HG02623 (cell line): ENCODE measurements around the gene MCC.
"Not testable (repeated sequence)": the region's sequence is repeated elsewhere in the genome, so short reads cannot be mapped to it uniquely, and the experiment has no call there.

Source experiments
- ATAC-seq: cut with Tn5 transposase; IDR thresholded peaks from one replicate; pipeline ENCODE4 v1.9.1; 2021; ENCODE audit warnings: moderate library complexity; ENCODE audit not compliant: unreplicated experiment

Gene MCC

DNA sequence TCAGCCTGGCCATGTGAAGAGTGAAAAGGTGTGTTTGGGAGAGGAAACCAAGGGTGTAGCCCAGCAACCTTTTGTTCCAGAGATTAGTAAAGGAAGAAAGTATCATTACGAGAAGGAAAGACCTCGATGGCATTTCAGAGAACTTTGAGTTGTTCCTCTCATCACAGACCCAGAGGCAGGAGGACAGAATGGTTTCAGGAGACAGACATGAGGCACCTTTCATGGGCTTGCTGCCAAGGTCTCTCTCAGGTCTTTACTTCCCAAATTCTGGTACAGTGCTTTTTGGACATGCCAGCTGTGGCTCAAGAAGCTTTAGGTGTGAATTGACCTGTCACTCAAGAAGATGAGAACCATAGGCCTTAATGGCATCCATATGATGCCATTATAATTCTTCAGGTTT, 2.8 kb upstream of the MCC start:
- no peak for ATAC-seq

DNA sequence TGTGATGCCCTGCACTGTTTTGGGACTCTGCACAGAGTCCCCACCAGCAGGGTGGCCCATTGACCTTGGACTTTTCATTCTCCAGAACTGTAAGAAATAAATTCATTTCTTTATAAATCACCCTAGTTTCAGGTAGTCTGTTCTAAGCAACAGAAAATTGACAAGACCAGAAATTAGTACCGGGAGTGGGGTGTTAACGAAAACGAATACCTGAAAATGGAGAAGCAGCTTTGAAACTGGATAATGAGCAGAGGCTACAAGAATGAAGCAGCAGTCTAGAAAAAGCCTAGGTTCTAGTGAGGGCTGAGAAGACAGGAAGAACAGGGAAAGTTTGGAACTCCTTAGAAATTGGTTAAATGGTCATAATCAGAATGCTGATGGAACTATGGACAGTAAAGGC, 2.1 kb upstream of the MCC start:
- no peak for ATAC-seq

DNA sequence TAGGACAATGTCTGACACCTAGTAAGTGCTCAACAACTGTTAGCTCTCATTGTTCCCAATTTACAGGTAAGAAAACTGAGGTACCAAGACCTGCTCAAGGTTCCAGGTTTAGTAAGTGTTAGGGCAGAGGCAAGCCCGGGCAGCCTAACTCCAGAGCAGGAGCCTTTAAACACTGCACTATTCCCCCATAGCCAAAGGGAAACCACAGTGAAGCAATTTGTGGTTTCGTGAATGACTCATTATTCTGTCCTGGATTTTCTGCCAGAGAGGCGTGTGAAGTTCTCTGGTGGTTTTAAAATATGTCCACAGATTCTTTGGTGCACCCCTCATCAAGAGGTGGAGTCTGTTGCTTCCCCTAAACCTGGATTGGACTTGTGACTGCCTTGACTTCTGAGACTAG, 1.0 kb upstream of the MCC start:
- peak; percentile 71 for ATAC-seq

DNA sequence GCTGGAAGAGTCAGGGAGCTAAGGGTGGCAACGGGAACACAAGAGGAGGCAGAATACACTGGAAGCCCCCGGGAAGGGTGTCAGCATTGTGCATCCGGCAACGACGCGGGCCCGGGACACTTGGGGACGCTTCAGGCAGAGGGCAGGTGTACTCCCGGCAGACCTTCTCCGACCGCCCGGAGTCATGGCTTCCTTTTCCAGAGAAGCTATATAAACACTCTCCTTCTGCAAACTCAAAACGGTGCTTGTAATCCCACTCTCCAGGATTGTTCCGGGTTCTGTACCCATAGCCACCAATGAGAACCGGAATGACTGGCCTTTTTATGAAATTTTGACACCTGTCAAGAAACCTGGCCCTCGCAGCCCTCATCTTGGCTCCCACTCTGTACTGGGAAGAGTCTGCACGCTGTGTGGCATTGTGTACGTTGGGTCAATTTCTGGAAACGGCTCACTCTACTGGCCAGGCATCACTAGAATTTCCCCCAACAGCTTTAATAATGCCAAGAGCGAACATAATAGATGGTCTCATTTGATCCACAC, 462 bp upstream of the MCC start:
- ATAC-seq = no peak

DNA sequence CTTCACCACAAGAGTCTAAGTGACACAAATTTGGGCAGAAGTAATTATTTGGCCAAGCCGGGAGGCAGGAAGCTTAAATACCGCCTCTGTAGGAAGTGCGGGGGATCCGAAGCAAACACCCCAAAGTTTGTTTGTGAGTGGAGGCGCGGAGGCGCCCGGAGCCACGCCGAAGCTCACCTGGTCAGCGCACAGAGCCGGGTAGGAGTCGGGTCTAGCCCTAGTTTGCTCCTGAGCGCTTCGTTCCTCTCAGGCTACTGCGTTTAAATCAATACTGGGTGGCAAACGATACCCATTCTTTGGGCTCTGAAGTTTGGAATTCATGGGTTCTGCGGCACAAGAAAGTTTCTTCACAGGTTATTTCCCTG, 855 bp downstream of the MCC start:
- no peak for ATAC-seq

DNA sequence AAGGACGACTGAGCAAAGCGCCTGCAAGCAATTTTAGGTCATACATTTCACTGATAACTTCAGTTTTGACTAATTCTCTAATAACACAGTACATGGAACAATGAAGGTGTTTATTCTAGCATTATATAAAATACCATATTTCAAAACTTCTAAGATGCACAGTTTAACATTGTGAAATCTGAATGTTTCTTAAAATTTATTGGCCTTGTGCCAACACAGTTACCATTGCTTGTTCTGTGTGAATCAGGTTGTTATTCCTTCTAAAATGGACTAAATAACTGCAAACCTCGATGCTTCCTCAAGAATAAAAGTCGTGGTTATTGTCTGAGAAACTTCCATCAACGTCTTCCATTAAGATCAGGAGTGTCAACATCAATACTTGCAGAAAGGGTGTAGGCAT, 8.0 kb downstream of the MCC start:
- no peak for ATAC-seq

DNA sequence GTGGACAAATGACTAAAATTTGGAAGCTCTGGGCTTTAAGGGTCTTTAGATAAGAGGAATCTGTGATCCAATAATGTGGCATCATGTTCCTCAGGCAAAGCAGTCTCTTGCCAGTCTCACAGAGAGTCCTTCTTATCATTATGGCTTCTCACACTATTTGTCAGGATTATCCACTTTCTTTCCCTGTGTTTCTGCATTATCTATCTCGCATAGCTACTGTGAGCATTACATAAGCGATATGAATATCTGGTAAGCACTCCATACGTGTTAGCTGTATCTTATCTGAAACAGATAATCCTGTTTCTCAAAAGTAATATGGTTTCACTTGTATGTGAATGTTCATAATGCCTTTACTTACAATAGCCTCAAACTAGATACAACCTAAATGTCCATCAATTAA, 9.6 kb downstream of the MCC start:
- no peak for ATAC-seq

DNA sequence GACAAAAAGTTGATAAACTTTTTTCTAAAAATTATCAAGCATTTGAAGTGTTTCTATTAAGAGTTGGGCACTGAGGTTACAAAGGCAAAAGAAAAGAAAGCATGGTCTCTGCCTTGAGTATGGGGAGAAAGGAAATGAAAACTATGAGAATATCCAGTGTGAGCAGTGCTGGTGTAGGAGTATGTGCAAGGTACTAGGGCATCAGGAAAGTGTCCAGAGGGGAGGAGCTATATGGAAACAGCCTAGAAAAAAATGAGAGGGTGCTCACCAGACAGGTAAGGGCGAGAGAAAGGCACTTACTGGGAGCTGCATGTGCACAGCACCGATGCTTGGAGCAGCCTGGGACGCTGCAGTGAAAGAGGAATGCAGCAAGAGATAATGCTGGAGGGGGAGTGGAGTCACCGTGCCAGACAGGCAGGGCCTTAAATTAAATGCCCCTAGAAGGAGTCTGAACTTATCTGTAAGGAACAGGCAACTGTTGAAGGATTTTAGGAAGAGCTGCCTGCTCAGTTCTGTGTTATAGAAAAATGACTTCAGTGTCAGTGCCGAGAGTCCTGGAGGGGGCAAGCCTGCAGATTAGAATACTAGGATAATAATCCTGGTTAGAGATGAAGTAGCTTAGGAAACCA, 14.0 kb downstream of the MCC start:
- no peak for ATAC-seq

DNA sequence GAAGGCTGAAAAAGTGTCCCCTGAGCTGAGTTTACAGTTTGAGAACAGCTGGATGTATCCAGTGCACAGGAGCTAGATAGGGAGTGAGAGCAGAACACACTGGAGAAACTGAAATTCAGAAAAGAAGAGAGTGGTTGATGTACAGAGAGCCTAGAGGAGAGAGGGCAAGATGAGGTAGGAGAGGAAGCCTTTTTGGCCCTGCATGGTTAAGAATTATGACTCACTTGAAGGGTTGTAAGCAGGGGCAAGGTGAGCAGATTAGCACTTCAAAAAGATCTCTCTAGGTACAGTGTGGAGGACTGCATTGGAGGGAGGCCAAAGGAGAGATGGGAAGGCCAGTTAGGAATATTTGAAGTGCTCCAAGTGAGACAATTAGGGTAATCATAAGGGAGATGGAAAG, 25.2 kb downstream of the MCC start:
- no peak for ATAC-seq

DNA sequence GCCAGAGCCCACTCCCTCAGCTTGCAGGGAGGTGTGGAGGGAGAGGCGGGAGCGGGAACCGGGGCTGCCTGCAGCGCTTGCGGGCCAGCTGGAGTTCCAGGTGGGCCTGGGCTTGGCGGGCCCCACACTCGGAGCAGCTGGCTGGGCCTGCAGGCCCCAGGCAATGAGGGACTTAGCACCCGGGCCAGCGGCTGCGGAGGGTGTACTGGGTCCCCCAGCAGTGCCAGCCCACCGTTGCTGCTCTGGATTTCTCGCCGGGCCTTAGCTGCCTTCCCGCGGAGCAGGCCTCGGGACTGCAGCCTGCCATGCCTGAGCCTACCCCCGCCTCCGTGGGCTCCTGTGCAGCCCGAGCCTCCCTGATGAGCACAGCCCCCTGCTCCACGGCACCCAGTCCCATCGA, 31.1 kb downstream of the MCC start:
- ATAC-seq = not testable (repeated sequence)

DNA sequence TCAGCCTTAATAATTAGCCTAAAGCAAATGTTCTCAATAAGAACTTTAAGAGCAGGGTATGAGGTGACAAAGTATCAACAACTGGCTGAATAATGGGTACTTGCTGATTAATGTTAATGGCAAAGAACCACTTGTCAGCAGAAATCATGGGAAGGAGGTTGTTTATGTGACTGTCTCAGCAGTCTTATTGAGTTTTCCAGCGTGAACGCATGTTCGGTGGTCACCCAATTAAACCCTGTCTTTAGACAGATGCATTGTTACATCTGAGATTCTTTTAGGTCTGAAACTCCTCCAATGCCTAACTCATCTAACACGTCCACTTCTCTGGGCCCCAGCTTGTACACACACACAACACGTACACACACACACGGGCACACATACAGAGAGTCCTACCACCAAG, 35.3 kb downstream of the MCC start:
- no peak for ATAC-seq

DNA sequence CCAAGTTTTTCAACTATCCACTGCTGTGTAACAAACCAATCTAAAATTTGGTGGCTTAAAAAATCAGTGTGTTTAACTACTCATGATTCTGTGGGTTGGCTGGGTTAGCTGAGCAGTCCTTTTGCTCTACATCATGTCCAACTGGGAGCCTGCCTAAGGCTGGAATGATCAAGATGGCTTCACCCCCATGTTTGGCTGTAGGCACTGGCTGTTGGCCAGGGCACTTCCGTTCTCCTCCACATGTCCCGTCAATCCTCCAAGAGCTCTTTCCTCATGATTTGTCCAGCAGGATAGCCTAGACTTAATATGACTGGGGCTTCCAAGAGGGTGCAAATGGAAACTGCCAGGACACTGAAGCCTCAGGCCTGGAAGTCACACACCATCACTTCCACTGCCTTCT, 36.5 kb downstream of the MCC start:
- ATAC-seq = no peak

DNA sequence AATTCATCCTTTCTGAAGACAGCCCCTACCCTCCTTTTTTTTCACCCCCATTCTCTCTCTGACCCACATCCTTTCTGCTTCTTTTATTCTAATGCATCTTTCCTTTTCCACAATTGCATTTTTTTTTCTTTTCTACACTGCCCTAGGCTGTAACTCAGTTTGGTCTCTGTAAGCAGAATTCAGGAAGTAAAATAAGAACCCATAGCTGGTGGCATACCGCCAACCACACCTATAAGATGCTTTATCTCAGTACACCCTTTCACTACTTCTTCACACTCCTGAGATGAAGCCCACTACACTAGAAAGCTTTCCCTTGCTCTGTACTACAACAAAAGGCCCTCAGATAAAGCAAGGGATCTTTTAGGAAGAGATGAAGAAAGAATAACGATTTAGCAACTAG, 37.3 kb downstream of the MCC start:
- ATAC-seq = no peak

DNA sequence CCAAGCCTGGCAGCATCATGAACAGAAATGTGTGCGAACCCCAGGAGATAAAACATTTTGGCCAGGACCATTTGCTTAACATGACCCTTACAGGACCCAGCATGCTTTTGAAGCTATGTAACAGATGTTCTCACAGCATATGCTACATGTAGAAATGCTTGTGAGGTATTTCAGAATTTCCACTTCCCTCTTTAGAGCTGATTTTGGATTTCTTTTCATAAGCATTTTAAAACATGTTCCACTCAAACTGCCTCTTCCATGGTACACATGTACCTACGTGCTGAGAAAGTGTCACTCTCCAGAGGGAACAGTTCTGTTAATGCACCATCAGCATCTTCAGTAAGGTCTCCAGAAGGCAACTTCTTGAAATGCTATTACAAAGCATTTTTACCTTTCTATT, 37.8 kb downstream of the MCC start:
- no peak for ATAC-seq

DNA sequence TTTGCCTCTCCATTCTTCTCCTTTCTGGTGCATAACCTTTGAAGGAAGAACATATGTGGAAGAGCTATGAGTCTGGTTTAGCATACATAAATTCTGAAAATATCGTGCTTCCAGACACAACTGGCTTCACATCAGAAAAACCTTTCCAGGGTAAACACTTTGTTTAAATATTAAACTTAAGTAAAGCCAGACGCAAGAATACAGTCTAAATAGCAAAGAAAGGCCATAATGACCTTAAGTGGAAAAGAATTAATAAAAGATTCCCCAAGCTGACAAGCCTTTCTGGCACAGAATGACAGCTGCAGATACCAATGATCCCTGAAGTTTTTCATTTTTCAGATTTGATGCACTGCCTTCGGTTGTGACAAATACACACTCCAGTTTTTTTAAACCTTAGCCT, 40.0 kb downstream of the MCC start:
- ATAC-seq = no peak

DNA sequence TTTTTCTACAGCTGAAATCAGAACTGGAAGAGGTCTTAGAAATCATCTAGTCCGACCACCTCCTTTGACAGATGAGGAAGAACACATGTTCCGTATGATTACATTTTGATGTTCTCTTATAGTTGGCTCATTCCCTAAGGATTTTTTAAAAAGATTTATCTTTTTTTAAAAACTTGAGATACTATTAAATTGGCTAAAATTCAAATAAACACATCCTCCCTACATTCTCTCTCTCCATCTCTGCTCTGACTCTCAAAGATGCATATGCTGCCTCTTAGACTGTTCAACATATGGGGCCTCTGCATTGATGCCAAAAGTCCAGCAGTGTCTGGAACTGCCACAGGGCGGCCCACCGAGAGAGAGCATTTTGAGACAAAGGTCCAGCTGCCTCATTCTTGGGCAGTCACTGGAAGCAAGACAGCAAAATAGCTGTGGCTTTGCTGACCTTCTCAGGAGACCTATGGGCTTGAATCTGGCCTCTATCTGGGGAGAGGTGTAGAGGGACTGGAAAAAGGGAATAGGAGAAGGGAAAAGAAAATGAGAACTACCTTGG, 40.7 kb downstream of the MCC start:
- ATAC-seq = no peak

DNA sequence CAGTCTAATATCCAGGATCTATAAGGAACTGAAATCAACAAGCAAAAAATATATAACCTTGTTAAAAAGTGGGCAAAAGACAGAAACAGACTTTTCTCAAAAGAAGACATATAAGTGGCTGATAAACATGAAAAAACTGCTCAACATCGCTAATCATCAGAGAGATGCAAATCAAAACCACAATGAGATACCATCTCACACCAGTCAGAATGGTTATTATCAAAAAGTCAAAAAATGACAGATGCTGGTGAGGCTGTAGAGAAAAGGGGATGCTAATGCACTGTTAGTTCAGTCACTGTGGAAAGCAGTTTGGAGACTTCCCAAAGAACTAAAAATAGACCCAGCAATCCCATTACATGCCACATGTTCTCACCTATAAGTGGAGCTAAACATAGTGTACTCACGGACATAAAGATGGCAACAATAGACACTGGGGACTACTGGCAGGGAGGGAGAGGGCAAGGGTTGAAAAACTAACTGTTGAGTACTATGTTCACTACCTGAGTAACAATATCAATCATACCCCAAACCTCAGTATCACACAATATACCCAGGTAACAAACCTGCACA, 41.8 kb downstream of the MCC start:
- no peak for ATAC-seq

DNA sequence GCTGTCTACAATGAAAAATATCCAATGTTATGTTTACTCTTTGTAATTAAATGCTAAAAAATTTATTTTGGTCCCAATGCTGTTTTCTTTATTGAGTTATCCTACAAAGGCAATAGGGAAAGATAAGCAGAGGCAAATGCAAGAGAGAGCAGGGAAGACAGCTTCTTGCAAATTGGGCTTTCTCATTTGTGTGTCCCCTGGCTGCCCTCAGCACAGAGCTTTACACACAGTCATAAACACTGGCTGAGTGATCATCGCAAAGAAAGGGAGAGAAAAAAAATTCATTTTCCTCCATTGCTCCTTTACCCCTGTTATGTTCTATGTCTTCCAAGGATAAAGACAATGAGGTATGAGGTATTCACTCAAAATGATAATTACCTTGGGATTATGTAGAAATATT, 51.1 kb downstream of the MCC start:
- ATAC-seq = no peak

DNA sequence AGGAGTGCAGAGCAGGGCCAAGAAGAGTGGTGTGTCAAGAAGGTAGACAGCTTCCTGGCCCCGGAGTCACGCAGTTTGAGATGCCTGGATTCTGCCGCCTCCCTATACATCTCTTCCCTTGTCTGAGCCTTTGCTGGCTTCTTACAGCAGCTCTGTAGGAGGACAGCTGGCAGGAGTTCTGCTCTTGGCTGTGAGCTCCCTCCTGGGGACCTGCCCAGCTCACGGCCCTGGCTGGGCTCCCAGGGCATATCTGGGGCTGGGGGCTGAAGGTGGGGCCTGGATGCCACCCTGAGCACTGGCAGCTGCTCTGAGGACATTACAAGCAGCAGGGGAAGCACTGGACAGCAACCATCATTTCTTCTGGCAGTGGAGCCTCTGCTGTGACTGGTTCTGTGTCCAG, 52.7 kb downstream of the MCC start:
- no peak for ATAC-seq

DNA sequence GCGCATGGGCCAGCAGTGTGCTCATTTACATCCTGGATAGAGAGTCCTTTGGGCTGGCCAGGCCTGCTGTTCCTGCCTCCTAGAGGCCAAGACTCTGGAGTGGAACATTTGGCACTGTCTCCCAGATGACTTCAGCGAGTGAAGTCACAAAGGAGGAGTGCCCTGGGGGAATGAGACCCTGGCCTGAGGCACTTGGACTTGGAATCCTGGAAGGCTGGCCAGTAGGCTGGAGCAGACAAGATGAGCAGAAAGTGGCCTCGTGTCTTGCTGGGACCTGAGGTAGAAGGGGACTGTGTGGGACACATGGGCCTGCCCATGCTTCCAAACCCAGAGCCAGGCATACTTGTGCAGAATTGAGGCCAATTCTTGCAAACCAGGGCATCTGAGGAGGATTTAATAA, 53.4 kb downstream of the MCC start, which contains the start of gene TSSK1B:
Gene TSSK1B (minus strand): TSS at position 101 of the 400 bp plus-strand sequence. CDS start 150 bp downstream, outside the sequence.
- ATAC-seq = no peak

DNA sequence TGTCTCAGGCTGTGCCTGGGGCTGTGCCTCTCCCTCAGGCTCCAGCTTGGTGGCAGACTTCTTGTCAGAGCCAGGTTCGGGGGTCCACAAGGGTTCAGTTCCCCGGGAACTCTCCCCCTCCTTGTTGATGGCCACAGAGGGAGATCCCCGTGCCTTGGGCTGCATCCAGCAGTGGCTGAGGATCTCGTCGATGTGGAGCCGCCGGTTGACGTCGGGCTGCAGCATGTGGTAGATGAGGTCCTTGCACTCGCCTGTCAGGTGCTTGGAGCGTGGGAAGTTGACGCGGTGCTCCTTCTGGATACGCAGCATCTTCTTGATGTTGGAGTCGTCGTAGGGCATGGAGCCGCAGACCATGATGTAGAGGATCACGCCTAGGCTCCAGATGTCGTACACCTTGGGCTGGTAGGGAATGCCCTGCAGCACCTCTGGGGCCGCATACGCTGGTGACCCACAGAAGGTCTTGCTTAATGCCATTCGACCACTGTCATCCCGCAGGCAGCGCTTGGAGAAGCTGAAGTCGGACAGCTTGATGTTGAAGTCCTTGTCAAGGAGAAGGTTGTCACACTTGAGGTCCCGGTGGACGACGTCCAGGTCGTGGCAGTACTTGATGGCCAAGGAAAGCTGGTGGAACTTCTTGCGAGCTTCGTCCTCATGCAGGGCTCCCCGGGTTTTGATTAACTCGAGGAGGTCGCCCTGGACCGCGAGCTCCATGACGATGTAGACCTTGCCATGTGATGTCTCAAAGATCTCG, 54.2 kb downstream of the MCC start:
- ATAC-seq = no peak

DNA sequence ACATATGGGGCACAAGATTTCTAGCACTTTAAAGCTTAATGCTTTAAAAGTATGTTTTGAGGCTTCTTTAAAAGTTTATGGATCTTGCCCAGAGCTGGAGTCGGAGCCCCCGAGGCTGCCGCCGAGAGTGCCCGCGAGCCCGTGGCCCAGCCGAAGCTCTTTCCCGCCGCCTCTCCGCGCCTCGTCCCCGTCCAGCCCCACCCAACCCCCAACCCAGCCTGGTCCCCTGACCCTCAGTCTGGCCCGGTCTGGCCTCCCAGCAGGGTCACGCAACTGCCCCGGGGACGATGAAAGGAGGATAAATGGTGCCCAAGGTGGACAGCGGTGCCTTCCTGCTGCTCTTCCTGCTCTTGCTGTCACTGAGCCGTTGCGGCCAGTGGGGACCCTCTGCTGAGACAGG, 55.2 kb downstream of the MCC start:
- ATAC-seq = no peak
